H9 (cell line): ENCODE measurements around the gene ITGA7. TPM values are rescaled to one million over a fixed set of nuclear protein-coding genes. Genes with fewer than 3 reads are reported as not detected.

Experiments
- DNase-seq: peaks from one replicate; pipeline ENCODE4 v3.0.0-alpha.2; 2017
- H2AFZ ChIP-seq: one replicate; pipeline ENCODE4 v1.6.1; 2013; ENCODE audit warnings: mild to moderate bottlenecking, low read length, control low read depth, moderate library complexity
- H2AK5ac ChIP-seq: 2 replicates; pipeline ENCODE4 v1.6.1; 2013; ENCODE audit warnings: low read length, control low read depth, mixed read lengths; ENCODE audit not compliant: insufficient read length
- H2BK120ac ChIP-seq: one replicate; pipeline ENCODE4 v1.6.1; 2013; ENCODE audit warnings: low read depth, mild to moderate bottlenecking, low read length, control low read depth, inconsistent platforms; ENCODE audit not compliant: poor library complexity, severe bottlenecking
- H2BK12ac ChIP-seq: 2 replicates; pipeline ENCODE4 v1.6.1; 2013; ENCODE audit warnings: low read length, control low read depth, mixed read lengths, low read depth; ENCODE audit not compliant: insufficient read length
- H2BK15ac ChIP-seq: 2 replicates; pipeline ENCODE4 v1.6.1; 2013; ENCODE audit warnings: low read depth, low read length, control low read depth
- H2BK20ac ChIP-seq: one replicate; pipeline ENCODE4 v1.6.1; 2013; ENCODE audit warnings: low read depth, mild to moderate bottlenecking, low read length, control low read depth, inconsistent platforms; ENCODE audit not compliant: poor library complexity, severe bottlenecking
- H2BK5ac ChIP-seq: 2 replicates; pipeline ENCODE4 v1.6.1; 2013; ENCODE audit warnings: low read length, control low read depth, mixed read lengths; ENCODE audit not compliant: insufficient read length
- H3K14ac ChIP-seq: 2 replicates; pipeline ENCODE4 v1.6.1; 2013; ENCODE audit warnings: low read length, control low read depth; ENCODE audit not compliant: insufficient read depth
- H3K18ac ChIP-seq: 2 replicates; pipeline ENCODE4 v1.6.1; 2013; ENCODE audit warnings: low read depth, mild to moderate bottlenecking, mixed read lengths, low read length, control low read depth; ENCODE audit not compliant: insufficient read length
- H3K23ac ChIP-seq: 2 replicates; pipeline ENCODE4 v1.6.1; 2013; ENCODE audit warnings: low read length, control low read depth, mixed read lengths, low read depth; ENCODE audit not compliant: insufficient read length
- H3K23me2 ChIP-seq: 2 replicates; pipeline ENCODE4 v1.6.1; 2013; ENCODE audit warnings: low read depth, mild to moderate bottlenecking, mixed read lengths, low read length, control low read depth; ENCODE audit not compliant: insufficient read length, poor library complexity, severe bottlenecking
- H3K27ac ChIP-seq: 2 replicates; pipeline ENCODE4 v1.5.1; 2013; ENCODE audit warnings: low read length, control low read depth, mixed read lengths, low read depth; ENCODE audit not compliant: insufficient read length
- H3K27me3 ChIP-seq: 2 replicates; pipeline ENCODE4 v1.6.1; 2013; ENCODE audit warnings: low read length, control low read depth, inconsistent platforms; ENCODE audit not compliant: insufficient read depth
- H3K4ac ChIP-seq: 2 replicates; pipeline ENCODE4 v1.6.1; 2013; ENCODE audit warnings: low read depth, mild to moderate bottlenecking, control low read depth, inconsistent platforms, low read length, moderate library complexity
- H3K4me1 ChIP-seq: 2 replicates; pipeline ENCODE4 v1.6.1; 2013; ENCODE audit warnings: low read length, control low read depth, inconsistent platforms; ENCODE audit not compliant: insufficient read depth
- H3K4me2 ChIP-seq: 2 replicates; pipeline ENCODE4 v1.6.1; 2013; ENCODE audit warnings: low read length, control low read depth, mixed read lengths; ENCODE audit not compliant: insufficient read length, insufficient read depth
- H3K56ac ChIP-seq: 2 replicates; pipeline ENCODE4 v1.6.1; 2013; ENCODE audit warnings: low read depth, mild to moderate bottlenecking, mixed read lengths, low read length, control low read depth; ENCODE audit not compliant: insufficient read length
- H3K79me1 ChIP-seq: 2 replicates; pipeline ENCODE4 v1.6.1; 2013; ENCODE audit warnings: low read depth, mild to moderate bottlenecking, moderate library complexity, low read length, control low read depth, inconsistent platforms; ENCODE audit not compliant: insufficient read depth, poor library complexity, severe bottlenecking
- H3K79me2 ChIP-seq: 2 replicates; pipeline ENCODE4 v1.6.1; 2013; ENCODE audit warnings: low read length, control low read depth, inconsistent platforms; ENCODE audit not compliant: insufficient read depth
- H3K9ac ChIP-seq: 2 replicates; pipeline ENCODE4 v1.6.1; 2013; ENCODE audit warnings: low read length, control low read depth, mixed read lengths; ENCODE audit not compliant: insufficient read length; ENCODE audit errors: extremely low read depth
- H3K9me3 ChIP-seq: one replicate; pipeline ENCODE4 v1.6.1; 2013; ENCODE audit warnings: low read depth, low read length, inconsistent platforms; ENCODE audit not compliant: control insufficient read depth
- H3T11ph ChIP-seq: one replicate; pipeline ENCODE4 v1.6.1; 2013; ENCODE audit warnings: mild to moderate bottlenecking, low read length, control low read depth, inconsistent platforms
- H4K20me1 ChIP-seq: one replicate; pipeline ENCODE4 v1.6.1; 2013; ENCODE audit not compliant: control insufficient read depth, insufficient read length, insufficient read depth
- H4K5ac ChIP-seq: 2 replicates; pipeline ENCODE4 v1.6.1; 2013; ENCODE audit warnings: low read depth, mild to moderate bottlenecking, mixed read lengths, low read length, control low read depth; ENCODE audit not compliant: insufficient read length
- H4K8ac ChIP-seq: replicated peaks from 2 replicates; pipeline ENCODE4 v1.6.1; 2013; ENCODE audit warnings: low read length, control low read depth, mixed read lengths, low read depth; ENCODE audit not compliant: insufficient read length
- H4K91ac ChIP-seq: 2 replicates; pipeline ENCODE4 v1.6.1; 2013; ENCODE audit warnings: low read depth, mild to moderate bottlenecking, moderate library complexity, mixed read lengths, low read length, control low read depth; ENCODE audit not compliant: insufficient read length
- H3K27ac Mint-ChIP-seq, 3 experiments: 2 replicates in 2 of 3; 3 replicates in 1 of 3; pipeline ENCODE4 v1.8.0; 2020 to 2021; ENCODE audit warnings: mixed read lengths in 3 of 3, mild to moderate bottlenecking in 1 of 3, moderate library complexity in 1 of 3
- H3K27me3 Mint-ChIP-seq: 2 replicates; pipeline ENCODE4 v1.8.0; 2021; ENCODE audit warnings: low read depth, mild to moderate bottlenecking, moderate library complexity, mixed read lengths
- H3K36me3 Mint-ChIP-seq, 3 experiments: 2 replicates in 2 of 3; 3 replicates in 1 of 3; pipeline ENCODE4 v1.8.0; 2020 to 2021; ENCODE audit warnings: low read depth in 3 of 3, mixed read lengths in 3 of 3; ENCODE audit not compliant: insufficient read depth in 1 of 3
- H3K4me1 Mint-ChIP-seq, 2 experiments: 2 replicates each; pipeline ENCODE4 v1.8.0; 2020; ENCODE audit warnings: mixed read lengths in 2 of 2
- H3K4me3 Mint-ChIP-seq, 2 experiments: 2 replicates in 1 of 2; 3 replicates in 1 of 2; pipeline ENCODE4 v1.8.0; 2020 to 2021; ENCODE audit warnings: mild to moderate bottlenecking in 2 of 2, mixed read lengths in 2 of 2, moderate library complexity in 1 of 2
- H3K9me3 Mint-ChIP-seq, 2 experiments: 2 replicates in 1 of 2; 3 replicates in 1 of 2; pipeline ENCODE4 v1.8.0; 2020; ENCODE audit warnings: mild to moderate bottlenecking in 2 of 2, mixed read lengths in 2 of 2, moderate library complexity in 1 of 2
- CTCF ChIP-seq: fragments of 200-600 bp; sonication (generic); conservative IDR thresholded peaks from 3 replicates; pipeline ENCODE4 v1.8.0; 2021; ENCODE audit warnings: antibody characterized with exemption, mild to moderate bottlenecking
- WGBS: extraction: QIAGEN DNeasy Blood & Tissue Kit; methylation state at CpG from one replicate; pipeline ENCODE4 v1.1.7; 2013; ENCODE audit warnings: missing lambda C conversion rate, low lambda C conversion rate, mixed read lengths; ENCODE audit not compliant: insufficient read length; ENCODE audit errors: extremely low coverage; 5-methylcytosine and 5-hydroxymethylcytosine counted together
- total RNA-seq: library from RNA; stranded (reverse); gene quantifications from 2 replicates; pipeline ENCODE4 v1.2.1, GENCODE V29; 2021

The ITGA7 gene
- total RNA-seq, 1 experiment from 2014 or later: 119 TPM

- WGBS: no CpG with 5 or more reads among the region's 7 CpGs
- no peaks in the 10 kb centered on the region for H4K20me1 ChIP-seq
Observed at GRCh38 chr12:55695349-55695748, 12.4 kb downstream of the ITGA7 start.

More at GRCh38 chr12:55695349-55695748, 12.4 kb downstream of the ITGA7 start:
- Histone ChIP-seq H3K79me2 (no peaks in the 10 kb centered on the region), H3K4me1 (no peaks in the 10 kb centered on the region), H2BK120ac (no peak overlapping the region), H3T11ph (no peak overlapping the region), H3K4me2 (no peak overlapping the region), H3K27me3 (no peaks in the 10 kb centered on the region; the same call in 1 of the 2 replicates), H3K14ac (no peak overlapping the region), H2BK5ac (no peak overlapping the region), H2AFZ (no peak overlapping the region), H2BK20ac (no peak overlapping the region), H2AK5ac (no peak overlapping the region), H3K56ac (no peak overlapping the region), H4K8ac (no peak overlapping the region), H3K9ac (no peak overlapping the region), H4K91ac (no peak overlapping the region), H3K9me3 (no peaks in the 10 kb centered on the region), H3K4ac (no peak overlapping the region), H3K23ac (no peak overlapping the region), H3K79me1 (no peaks in the 10 kb centered on the region), H2BK15ac (no peak overlapping the region), H3K23me2 (no peaks in the 10 kb centered on the region), H3K27ac (no peak overlapping the region), H4K5ac (no peak overlapping the region), H3K18ac (no peak overlapping the region), H2BK12ac (no peak overlapping the region)
- no peaks in the 10 kb centered on the region for H3K4me1 Mint-ChIP-seq
- H3K4me3 Mint-ChIP-seq: no peak overlapping the region
- no peaks in the 10 kb centered on the region for H3K27me3 Mint-ChIP-seq
- no peak for TF ChIP-seq CTCF
- H3K36me3 Mint-ChIP-seq: peaks cover 31 to 55% (median 46%) of the 10 kb centered on the region in 3 experiments
- no peak overlapping the region for H3K27ac Mint-ChIP-seq
- no peak for DNase-seq
- H3K9me3 Mint-ChIP-seq: no peaks in the 10 kb centered on the region
